GM19035 (cell line): Measurements from ENCODE around the gene RARRES1.
"Not testable (repeated sequence)": the region's sequence is repeated elsewhere in the genome, so short reads cannot be mapped to it uniquely, and the experiment has no call there.

Experiments
- ATAC-seq: cut with Tn5 transposase; IDR thresholded peaks from one replicate; pipeline ENCODE4 v1.9.1; 2021; ENCODE audit not compliant: unreplicated experiment

The RARRES1 gene

DNA sequence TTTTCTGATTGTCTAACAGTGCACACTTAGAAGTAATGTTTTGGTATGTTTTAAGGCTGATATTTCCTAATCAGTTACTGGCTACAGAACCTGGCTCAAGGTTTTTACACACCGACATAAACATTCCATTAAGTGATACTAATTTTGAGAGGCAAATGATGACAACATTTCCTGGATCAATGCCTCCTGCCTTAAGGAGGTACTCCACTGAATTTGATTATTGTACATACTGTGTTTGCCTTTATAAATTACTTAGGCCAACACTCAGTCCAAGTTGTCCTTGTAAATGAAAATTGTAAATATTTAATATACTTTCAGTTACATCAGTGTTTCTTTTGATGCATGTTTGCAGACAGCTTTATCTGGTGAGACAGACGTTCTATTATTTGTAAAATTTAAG is 35.6 kb downstream of the RARRES1 start:
- no peak for ATAC-seq

DNA sequence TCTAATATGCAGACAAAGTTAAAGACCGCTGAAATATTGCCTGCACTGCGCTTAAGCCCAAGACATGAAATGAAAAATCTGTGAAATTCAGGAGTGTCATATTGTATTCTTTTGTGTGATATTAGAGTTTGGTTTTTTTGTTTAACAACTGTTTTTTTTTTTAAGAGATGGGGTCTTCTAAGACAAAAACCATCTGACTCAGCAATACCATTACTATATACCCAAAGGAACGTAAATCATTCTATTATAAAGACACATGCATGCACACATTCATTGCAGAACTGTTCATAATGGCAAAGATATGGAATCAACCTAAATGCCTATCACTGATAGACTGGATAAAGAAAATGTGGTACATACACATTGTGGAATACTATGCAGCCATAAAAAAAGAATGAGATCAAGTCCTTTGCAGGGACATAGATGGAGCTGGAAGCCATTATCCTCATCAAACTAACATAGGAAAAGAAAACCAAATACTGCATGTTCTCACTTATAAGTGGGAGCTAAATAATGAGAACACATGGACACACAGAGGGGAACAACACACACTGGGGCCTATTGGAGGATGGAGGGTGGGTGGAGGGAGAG is 38.3 kb downstream of the RARRES1 start:
- not testable (repeated sequence) for ATAC-seq

- no peak for ATAC-seq
Measured at GRCh38 chr3:158685159-158685558, 47.1 kb downstream of the RARRES1 start.

- no peak for ATAC-seq
Measured at GRCh38 chr3:158683230-158683962, 48.9 kb downstream of the RARRES1 start.

DNA sequence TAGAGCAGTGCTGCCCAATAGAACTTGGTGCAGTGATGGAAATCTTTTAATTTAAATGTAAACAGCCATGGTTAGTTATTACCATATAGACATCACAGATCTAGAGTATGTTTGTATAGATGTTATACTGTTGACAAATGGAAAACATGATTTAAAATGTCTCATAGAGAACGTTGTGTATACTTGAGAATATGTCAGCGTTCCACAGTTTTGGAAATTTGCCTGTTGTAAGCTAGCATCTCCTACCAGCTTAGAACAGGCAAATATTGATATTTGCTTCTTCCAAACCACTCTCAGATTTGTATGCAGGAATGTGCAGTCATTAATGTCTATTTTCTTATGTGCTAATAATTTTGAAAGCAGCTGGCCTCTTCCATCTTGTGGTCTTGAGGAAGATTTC is 51.4 kb downstream of the RARRES1 start:
- no peak for ATAC-seq

DNA sequence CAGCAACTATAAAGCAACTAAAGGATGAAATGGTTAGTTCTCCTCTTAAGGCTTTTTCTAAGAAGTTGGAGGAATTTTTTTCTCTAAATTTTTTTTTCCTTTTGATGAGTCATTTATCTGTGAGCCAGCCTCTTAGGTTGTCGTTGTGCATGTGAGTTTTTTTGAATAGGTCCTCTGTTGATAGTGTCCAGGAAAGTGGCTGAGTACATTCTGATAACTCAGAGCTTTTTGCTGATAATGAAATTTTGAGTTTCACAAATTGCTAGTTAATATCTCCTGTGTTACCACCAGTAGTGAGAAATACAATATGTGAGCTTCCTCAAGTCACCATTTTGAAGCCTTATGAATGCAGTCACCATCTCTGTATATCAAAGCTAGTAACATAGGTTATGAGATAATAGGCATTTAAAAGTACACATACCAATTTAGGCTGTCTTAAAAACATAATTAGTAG is 52.7 kb downstream of the RARRES1 start:
- ATAC-seq: no peak

GRCh38 chr3:158678687-158679086 is 53.6 kb downstream of the RARRES1 start:
- no peak for ATAC-seq

DNA sequence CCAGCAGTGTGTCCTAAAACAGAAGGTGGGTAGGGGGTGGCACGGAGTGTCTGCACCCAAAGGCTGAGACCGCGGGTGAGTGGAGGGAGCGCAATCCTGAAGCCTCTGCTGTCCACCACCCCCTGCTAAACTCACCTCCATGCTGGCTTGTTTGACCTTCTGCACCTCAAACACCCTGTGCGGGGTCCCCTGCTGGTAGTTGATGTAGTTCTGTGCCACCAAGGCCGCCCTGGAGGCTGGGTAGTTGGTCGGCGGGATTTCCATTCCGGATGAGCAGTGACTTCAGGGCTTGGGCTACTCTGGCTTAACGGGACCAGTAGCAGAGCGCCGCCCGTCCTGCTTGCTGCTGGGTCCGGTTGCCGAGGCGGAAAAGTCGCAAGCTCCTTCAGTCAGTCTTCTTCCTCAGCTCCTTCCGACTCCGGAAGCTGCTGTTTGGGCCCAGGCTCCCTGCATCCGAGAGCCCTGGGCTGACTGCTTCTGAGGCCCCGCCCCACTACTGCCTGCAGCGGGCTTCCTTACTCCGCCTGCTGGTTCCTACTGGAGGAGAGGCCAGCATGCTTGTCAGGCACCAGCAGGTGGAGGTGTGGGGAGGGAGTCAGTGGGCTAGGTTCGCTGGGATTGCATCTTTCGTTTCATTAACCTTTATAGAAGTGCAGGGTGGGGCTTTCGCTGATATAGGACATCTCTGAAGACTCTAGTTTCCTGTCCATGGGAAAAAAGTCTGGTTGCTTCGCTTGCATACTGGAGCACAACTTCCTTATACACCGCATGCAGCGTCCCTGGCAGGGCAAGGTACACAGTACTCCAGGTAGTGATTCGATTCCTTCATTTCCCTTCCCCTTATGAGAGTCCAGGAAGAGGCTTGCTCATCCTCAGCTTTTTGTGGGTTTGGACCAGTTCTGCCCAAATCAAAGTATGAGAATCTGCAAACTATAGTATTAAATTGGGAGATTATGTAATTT is 59.8 kb downstream of the RARRES1 start, which contains the start of gene LXN:
LXN (minus strand) TSS at position 434 of the 962 bp plus-strand sequence; CDS start at position 264, 170 bp downstream.
- ATAC-seq: peak; percentile 100

DNA sequence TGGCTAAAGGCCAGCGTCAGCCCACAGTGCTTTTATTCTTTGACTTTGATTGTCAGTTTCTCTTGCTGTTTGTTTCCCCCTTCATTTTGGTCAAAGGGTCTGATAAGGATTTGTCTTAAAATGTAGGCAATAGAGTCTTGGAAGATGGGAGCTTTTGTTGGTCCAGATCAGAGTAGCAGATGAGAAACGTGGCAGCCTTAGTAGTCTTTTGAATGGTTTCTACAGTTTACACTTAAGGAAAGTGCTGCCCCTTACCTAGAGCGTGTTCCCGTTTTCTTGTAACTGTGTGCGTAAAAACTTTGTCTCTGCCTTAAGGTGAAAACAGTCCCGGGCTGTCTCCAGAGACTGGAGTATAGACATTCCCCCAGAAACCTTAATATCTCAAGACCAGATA is 60.4 kb downstream of the RARRES1 start:
- ATAC-seq: peak; percentile 8

DNA sequence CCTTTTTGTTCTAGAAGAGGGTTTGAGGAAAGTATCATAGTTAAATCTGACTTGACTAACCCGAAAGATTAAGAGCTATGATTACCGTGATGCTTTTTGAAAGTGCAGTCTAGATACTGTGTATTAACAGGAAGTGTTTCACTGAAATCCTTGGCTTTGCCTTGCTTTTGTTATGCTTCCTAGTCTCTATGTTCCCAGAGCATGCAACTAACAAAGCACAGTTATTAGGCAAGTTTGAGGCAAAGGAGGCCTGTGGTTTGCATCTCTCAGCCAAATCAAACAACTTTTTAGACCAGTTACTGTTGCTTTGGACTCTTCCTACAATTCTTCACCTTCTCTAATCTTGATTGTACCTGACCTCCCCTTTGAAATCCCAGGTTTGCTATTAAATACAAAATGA is 63.8 kb downstream of the RARRES1 start:
- ATAC-seq: no peak

- ATAC-seq: no peak
Measured at GRCh38 chr3:158666416-158666815, 65.8 kb downstream of the RARRES1 start.

- no peak for ATAC-seq
Measured at GRCh38 chr3:158663832-158664231, 68.4 kb downstream of the RARRES1 start.

GRCh38 chr3:158663246-158663645 is 69.0 kb downstream of the RARRES1 start:
- no peak for ATAC-seq

- no peak for ATAC-seq
Measured at GRCh38 chr3:158660711-158661110, 71.5 kb downstream of the RARRES1 start.

DNA sequence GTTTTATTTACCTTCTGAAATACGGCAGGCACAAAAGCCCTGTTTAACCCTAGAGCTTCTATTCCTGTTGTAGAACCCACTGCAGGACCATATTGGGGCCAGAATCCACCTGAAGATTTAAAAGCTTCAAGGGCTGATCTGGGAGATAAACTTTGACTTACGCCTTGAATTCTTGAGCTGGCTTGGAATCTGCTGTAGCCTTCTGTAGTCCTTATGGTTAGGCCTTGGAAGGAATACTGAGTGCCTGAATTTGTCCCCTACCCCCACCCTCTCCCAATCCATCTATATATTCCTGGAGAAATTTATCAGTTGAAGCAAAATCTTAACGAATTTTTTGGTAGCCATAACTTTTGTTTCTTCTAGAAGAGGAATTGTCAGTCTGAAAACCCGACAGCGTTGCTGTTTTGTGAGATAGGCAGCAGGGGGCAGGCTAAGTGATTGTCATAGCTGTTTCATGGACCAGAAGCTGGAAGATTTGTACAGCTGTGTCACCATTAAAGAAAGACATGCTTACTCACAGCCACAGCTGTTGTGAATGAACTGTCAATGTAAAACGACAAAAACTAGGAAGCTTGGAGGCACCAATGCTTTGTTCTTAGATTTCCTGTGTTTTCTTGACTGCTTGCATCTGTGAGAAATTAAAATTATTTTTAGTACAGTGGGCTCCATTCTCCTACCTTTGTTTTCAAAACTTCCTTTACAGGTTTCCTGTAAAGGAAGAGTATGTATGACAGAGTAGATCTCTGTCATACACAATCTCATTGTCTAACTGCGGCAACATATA is 72.6 kb downstream of the RARRES1 start:
- ATAC-seq: peak; percentile 87

- no peak for ATAC-seq
Measured at GRCh38 chr3:158658889-158659288, 73.4 kb downstream of the RARRES1 start.

DNA sequence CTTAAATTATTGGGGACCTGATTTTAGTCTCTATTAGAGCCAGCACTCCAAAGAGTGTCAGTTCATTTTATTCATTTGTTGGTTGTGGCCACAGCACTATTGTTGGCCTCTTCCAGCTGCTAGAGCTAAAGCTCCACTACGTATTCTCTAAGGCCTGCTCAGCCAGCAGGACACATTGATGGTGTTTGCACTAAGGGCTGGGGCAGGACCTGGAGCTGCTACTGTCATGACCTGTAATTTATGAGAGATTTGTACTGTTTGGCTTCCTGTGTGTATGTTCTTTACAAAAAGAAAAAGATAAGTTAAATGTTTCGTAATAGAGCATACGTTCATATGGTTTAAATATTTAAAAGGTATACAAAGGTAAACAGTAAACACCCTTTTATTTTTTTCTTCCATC is 79.8 kb downstream of the RARRES1 start:
- no peak for ATAC-seq

- ATAC-seq: no peak
Measured at GRCh38 chr3:158651192-158651591, 81.1 kb downstream of the RARRES1 start.

DNA sequence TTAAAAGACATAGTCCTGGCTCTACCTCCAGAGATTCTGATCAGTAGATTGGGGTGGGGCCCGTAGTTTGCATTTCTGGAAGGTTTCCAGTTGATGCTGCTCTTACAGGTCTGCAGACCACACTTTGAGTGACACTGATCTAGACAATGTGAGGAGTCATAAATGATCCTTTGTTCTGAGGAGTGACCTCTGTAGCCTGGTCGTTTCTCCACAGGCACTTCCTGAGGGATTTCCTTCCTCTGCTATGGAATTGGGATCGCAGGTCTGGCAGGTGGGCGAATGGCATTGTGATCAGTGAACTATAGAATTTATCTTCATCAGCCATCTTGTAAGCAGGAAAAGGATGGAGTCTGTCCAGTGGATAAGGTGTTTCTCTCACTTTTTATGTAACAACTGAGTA is 82.5 kb downstream of the RARRES1 start:
- ATAC-seq: no peak
